Measurements from ENCODE around the gene ASAH2B.
"Not testable (repeated sequence)": the region's sequence is repeated elsewhere in the genome, so short reads cannot be mapped to it uniquely, and the experiment has no call there.

Gene ASAH2B

GRCh38 chr10:50739618-50740292 is at the start of gene ASAH2B:
ASAH2B (plus strand) TSS chr10:50739936; CDS start chr10:50745131, 5,195 bp downstream.
- peak; percentile 46 to 66 (median 48) for DNase-seq

- DNase-seq = not testable (repeated sequence)
Measured at GRCh38 chr10:50697819-50698218, 41.9 kb upstream of the ASAH2B start.

- not testable (repeated sequence) for DNase-seq
Measured at GRCh38 chr10:50701947-50702346, 37.8 kb upstream of the ASAH2B start.

DNA sequence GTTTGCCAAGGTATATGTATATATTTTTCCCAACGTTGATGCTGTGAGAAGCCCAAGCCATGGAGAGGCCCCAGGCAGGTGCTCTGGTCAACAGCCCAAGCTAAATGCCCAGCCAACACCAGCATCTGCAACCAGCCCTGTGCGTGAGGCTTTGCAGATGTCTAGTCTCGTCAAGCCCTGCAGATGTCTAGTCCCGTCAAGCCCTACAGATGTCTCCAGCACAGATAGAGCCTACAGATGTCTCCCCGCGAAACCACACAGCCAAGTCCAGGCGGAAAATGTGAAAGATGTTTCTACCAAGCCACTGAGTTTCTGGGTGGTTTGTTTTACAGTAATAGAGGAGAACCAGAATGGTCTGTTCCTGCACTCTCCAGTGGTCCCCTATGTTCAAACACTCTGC is 36.7 kb upstream of the ASAH2B start:
- DNase-seq = not testable (repeated sequence)

GRCh38 chr10:50704436-50705079 is 35.2 kb upstream of the ASAH2B start:
- not testable (repeated sequence) for DNase-seq

- DNase-seq = not testable (repeated sequence)
Measured at GRCh38 chr10:50706006-50706405, 33.7 kb upstream of the ASAH2B start.

GRCh38 chr10:50710241-50710640 is 29.5 kb upstream of the ASAH2B start:
- DNase-seq = not testable (repeated sequence)

GRCh38 chr10:50723812-50724211 is 15.9 kb upstream of the ASAH2B start:
- DNase-seq = not testable (repeated sequence)

DNA sequence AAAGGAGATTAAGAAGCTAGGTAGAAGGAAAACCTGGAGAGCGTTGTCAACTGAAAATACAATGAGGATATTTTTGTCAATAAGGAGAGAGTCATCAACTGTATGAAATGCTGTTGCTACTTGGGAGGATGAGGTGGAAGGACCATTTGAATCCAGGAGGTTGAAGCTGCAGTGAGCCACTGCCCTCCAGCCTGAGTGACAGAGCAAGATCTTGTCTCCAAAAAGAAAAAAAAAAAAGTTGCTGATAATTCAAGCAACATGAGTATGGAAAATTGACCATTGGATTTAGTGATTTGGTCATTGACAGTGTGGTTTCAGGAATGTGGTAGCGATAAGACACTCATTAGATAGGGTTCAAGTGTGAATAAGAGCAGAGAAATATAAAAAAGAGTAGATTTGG is 11.6 kb upstream of the ASAH2B start:
- not testable (repeated sequence) for DNase-seq

DNA sequence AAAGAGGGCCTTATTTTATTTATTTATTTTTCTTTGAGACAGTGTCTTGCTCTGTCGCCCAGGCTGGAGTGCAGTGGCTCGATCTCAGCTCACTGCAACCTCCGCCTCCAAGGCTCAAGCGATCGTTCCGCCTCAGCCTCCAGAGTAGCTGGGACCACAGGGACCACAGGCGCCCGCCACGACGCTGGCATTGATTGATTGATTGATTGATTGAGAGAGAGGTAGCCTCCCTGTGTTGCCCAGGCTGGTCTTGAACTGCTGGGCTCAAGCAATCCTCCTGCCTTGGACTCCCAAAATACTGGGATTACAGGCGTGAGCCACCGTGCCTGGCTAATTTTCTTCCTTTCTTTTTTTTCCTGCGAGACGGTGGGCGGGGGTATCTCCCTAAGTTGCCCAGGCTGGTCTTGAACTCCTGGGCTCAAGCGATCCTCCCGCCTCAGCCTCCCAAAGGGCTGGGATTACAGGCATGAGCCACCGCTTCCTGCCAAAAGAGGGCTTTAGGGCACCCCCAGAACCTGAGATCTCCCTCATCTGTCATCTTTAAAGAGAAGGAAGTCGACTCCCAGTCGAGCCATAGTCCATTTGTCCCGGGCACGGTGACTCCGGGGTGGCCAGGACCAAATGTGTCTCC is 634 bp upstream of the ASAH2B start:
- DNase-seq = not testable (repeated sequence)

GRCh38 chr10:50740293-50740648 is 535 bp downstream of the ASAH2B start:
- DNase-seq = no peak

- not testable (repeated sequence) for DNase-seq
Measured at GRCh38 chr10:50742820-50743219, 3.1 kb downstream of the ASAH2B start.

- DNase-seq = not testable (repeated sequence)
Measured at GRCh38 chr10:50766774-50767513, 27.2 kb downstream of the ASAH2B start.

GRCh38 chr10:50772042-50772441 is 32.3 kb downstream of the ASAH2B start:
- DNase-seq = not testable (repeated sequence)

DNA sequence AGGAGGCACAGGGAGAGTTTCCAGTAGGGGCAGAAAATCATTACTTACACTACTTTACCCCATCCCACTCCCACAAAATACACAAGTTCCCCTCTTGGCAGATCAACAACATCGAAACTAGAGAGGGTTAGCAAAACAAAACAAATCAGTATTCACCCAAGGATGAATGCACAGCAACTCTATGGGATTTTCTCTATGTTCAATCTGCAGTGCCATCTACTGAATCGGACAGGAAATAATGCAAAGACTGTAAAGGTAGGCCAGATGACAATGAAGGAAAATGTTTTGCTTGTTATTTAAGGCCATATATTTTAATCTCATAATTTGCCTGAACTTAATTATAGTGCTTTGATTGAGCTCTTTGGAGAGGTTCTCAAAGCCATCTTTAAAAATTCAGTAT is 35.1 kb downstream of the ASAH2B start:
- DNase-seq = not testable (repeated sequence)

GRCh38 chr10:50780036-50780435 is 40.3 kb downstream of the ASAH2B start:
- DNase-seq = not testable (repeated sequence)

DNA sequence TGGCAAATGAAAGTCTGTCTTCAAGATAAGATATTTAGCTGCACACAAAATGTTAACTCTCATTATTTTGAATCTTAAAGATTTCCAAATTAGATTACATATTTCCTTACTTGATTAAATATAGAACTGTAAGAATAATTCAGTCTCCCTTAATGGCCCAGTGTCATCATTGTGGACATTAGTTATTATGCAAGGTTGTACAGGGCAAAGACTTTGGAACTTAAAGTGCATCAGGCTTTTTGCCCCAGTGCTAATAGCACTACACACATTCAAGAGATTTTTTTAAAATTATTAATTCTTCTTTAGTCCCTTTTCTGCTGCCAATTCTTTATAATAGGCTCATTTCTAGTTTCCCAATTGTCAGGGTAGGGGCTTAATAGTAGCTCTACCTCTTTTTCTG is 42.3 kb downstream of the ASAH2B start:
- DNase-seq = not testable (repeated sequence)

DNA sequence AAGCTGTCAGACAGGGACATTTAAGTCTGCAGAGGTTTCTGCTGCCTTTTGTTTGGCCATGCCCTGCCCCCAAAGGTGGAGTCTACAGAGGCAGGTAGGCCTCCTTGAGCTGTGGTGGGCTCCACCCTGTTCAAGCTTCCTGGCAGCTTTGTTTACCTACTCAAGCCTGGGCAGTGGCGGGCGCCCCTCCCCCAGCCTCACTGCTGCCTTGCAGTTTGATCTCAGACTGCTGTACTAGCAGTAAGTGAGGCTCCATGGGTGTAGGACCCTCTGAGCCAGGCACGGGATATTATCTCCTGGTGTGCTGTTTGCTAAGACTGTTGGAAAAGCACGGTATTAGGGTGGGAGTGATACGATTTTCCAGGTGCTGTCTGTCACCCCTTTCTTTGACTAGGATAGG is 48.2 kb downstream of the ASAH2B start:
- not testable (repeated sequence) for DNase-seq

- no peak for DNase-seq
Measured at GRCh38 chr10:50788951-50789945, 49.5 kb downstream of the ASAH2B start.

GRCh38 chr10:50794490-50794889 is 54.8 kb downstream of the ASAH2B start:
- DNase-seq = no peak

- no peak for DNase-seq
Measured at GRCh38 chr10:50796693-50797092, 57.0 kb downstream of the ASAH2B start.

GRCh38 chr10:50798297-50798696 is 58.6 kb downstream of the ASAH2B start:
- no peak for DNase-seq

Measured in activated CD4-positive, CD25-positive, alpha-beta regulatory T cell (primary cell).